GM12873 (cell line): ENCODE results near the gene CNTNAP2.

ENCODE experiments used
- CTCF ChIP-seq: IDR thresholded peaks from 2 replicates; pipeline ENCODE4 v1.5.1; 2012; ENCODE audit warnings: low read depth, mild to moderate bottlenecking, moderate library complexity, low read length, control low read depth; ENCODE audit not compliant: insufficient read depth; ENCODE audit errors: missing control alignments

CNTNAP2 gene

GRCh38 chr7:147013825-147014224 lies 897.2 kb downstream of the CNTNAP2 start:
- no peak for TF ChIP-seq CTCF

GRCh38 chr7:147014286-147014955 lies 897.8 kb downstream of the CNTNAP2 start:
- TF ChIP-seq CTCF, result no peak

- no peak for TF ChIP-seq CTCF
Measured at GRCh38 chr7:147015999-147016398, 899.4 kb downstream of the CNTNAP2 start.

GRCh38 chr7:147022056-147022455 lies 905.5 kb downstream of the CNTNAP2 start:
- TF ChIP-seq CTCF, result no peak

- no peak for TF ChIP-seq CTCF
Measured at GRCh38 chr7:147023440-147023839, 906.8 kb downstream of the CNTNAP2 start.

GRCh38 chr7:147029953-147030352 lies 913.4 kb downstream of the CNTNAP2 start:
- no peak for TF ChIP-seq CTCF

GRCh38 chr7:147033641-147034040 lies 917.0 kb downstream of the CNTNAP2 start:
- no peak for TF ChIP-seq CTCF

- TF ChIP-seq CTCF, result no peak
Measured at GRCh38 chr7:147041438-147041837, 924.8 kb downstream of the CNTNAP2 start.
